ENCODE measurements around the gene CPED1. TPM values are rescaled to one million over a fixed set of nuclear protein-coding genes. Genes with fewer than 3 reads are reported as not detected.

CPED1 gene

GRCh38 chr7:121344093-121344492 is 355.6 kb downstream of the CPED1 start:
- Histone ChIP-seq H2AFZ (ENCODE audit: low read depth, low read length) (no peak overlapping the region), H2BK12ac (ENCODE audit: low read length in 2 of 2) (no peak overlapping the region), H3K4ac (ENCODE audit: low read depth in 1 of 2, low read length in 2 of 2) (no peak overlapping the region), H3K9me3 (ENCODE audit: control insufficient read depth, low read length) (no peaks in the 10 kb centered on the region), H2BK120ac (ENCODE audit: low read depth, low read length) (no peak overlapping the region), H2AK5ac (ENCODE audit: low read length, severe bottlenecking) (no peak overlapping the region), H3K79me1 (replicated peaks; ENCODE audit: low read length, poor library complexity, severe bottlenecking) (no peaks in the 10 kb centered on the region), H3K23ac (ENCODE audit: low read length in 2 of 2) (no peak overlapping the region), H3K4me2 (ENCODE audit: low read length, poor library complexity, severe bottlenecking) (no peak overlapping the region), H3K4me1 (ENCODE audit: control insufficient read depth, insufficient read depth, low read depth, low read length) (peaks cover 4% of the 10 kb centered on the region), H3K14ac (ENCODE audit: low read length in 2 of 2) (no peak overlapping the region), H4K8ac (ENCODE audit: low read length) (no peak overlapping the region), H3K27ac (ENCODE audit: low read length, poor library complexity, severe bottlenecking) (no peak overlapping the region), H3K18ac (ENCODE audit: low read depth in 1 of 2, low read length in 2 of 2) (no peak overlapping the region), H3K9ac (ENCODE audit: low read length) (peak overlapping the region; percentile 17), H3K36me3 (ENCODE audit: control insufficient read depth in 1 of 2, insufficient read depth in 2 of 2, low read depth in 1 of 2, low read length in 2 of 2) (peaks cover 0 to 24% of the 10 kb centered on the region in 2 experiments), H2BK5ac (ENCODE audit: low read depth, low read length, poor library complexity, severe bottlenecking) (no peak overlapping the region), H2BK15ac (ENCODE audit: low read depth, poor library complexity, severe bottlenecking) (no peak overlapping the region), H3K27me3 (ENCODE audit: control insufficient read depth in 1 of 2, insufficient read depth in 1 of 2, low read length in 2 of 2) (no peaks in the 10 kb centered on the region), H4K91ac (ENCODE audit: low read length) (no peak overlapping the region), H3K4me3 (ENCODE audit: insufficient read depth in 1 of 2, low read depth in 1 of 2, low read length in 2 of 2) (no peak overlapping the region)
- DNase-seq = peak; percentile 24
- WGBS = no CpG with 5 or more reads among the region's 2 CpGs

GRCh38 chr7:121344497-121344896 is 356.0 kb downstream of the CPED1 start:
- Histone ChIP-seq H3K4me2 (ENCODE audit: low read length, poor library complexity, severe bottlenecking) (no peak overlapping the region), H2AK5ac (ENCODE audit: low read length, severe bottlenecking) (no peak overlapping the region), H3K9me3 (ENCODE audit: control insufficient read depth, low read length) (no peaks in the 10 kb centered on the region), H3K27ac (ENCODE audit: low read length, poor library complexity, severe bottlenecking) (no peak overlapping the region), H3K36me3 (ENCODE audit: control insufficient read depth in 1 of 2, insufficient read depth in 2 of 2, low read depth in 1 of 2, low read length in 2 of 2) (peaks cover 0 to 24% of the 10 kb centered on the region in 2 experiments), H2AFZ (ENCODE audit: low read depth, low read length) (no peak overlapping the region), H3K14ac (ENCODE audit: low read length in 2 of 2) (no peak overlapping the region), H3K23ac (ENCODE audit: low read length in 2 of 2) (no peak overlapping the region), H2BK15ac (ENCODE audit: low read depth, poor library complexity, severe bottlenecking) (no peak overlapping the region), H2BK5ac (ENCODE audit: low read depth, low read length, poor library complexity, severe bottlenecking) (no peak overlapping the region), H2BK120ac (ENCODE audit: low read depth, low read length) (no peak overlapping the region), H3K79me1 (replicated peaks; ENCODE audit: low read length, poor library complexity, severe bottlenecking) (no peaks in the 10 kb centered on the region), H3K27me3 (ENCODE audit: control insufficient read depth in 1 of 2, insufficient read depth in 1 of 2, low read length in 2 of 2) (no peaks in the 10 kb centered on the region), H2BK12ac (ENCODE audit: low read length in 2 of 2) (no peak overlapping the region), H3K4me3 (ENCODE audit: insufficient read depth in 1 of 2, low read depth in 1 of 2, low read length in 2 of 2) (no peak overlapping the region), H4K91ac (ENCODE audit: low read length) (peak overlapping the region; percentile 68), H3K18ac (ENCODE audit: low read depth in 1 of 2, low read length in 2 of 2) (no peak overlapping the region), H3K4me1 (ENCODE audit: control insufficient read depth, insufficient read depth, low read depth, low read length) (peaks cover 4% of the 10 kb centered on the region), H3K9ac (ENCODE audit: low read length) (no peak overlapping the region), H3K4ac (ENCODE audit: low read depth in 1 of 2, low read length in 2 of 2) (no peak overlapping the region), H4K8ac (ENCODE audit: low read length) (peak overlapping the region; percentile 41)
- 93% methylated on average over 1 of the region's 1 CpG for WGBS
- no peak for DNase-seq

Small RNA genes lying within 50 kb of the gene (small RNA-seq; reads per million reads assigned to genes)
- gene HMGN1P18 (ENCODE audit: low read depth) (not detected), gene RNA5SP240 (ENCODE audit: low read depth) (not detected), gene RNA5SP241 (ENCODE audit: low read depth) (not detected), gene RNU6-517P (ENCODE audit: low read depth) (not detected)

Data from mesenchymal stem cell (in vitro differentiated cells and primary cell).